ENCODE results near the gene PCDHGA3. TPM values are rescaled to one million over a fixed set of nuclear protein-coding genes. Genes with fewer than 3 reads are reported as not detected.

Gene PCDHGA3
- polyA plus RNA-seq, 1 donor (not counting 4 experiments of a cell fraction or from before 2014, with no cell fraction given), result 0.03 TPM

- TF ChIP-seq CTCF (optimal IDR thresholded peaks at IDR 0.05 in 1 of 3, IDR thresholded peaks at IDR 0.05 in 1 of 3, conservative IDR thresholded peaks at IDR 0.05 in 1 of 3; ENCODE audit: extremely low read depth in 1 of 3, insufficient read depth in 2 of 3, low read length in 3 of 3) (no peak), EZH2 (IDR thresholded peaks at IDR 0.05; ENCODE audit: low read length) (no peak)
- Histone ChIP-seq H3K4me2 (ENCODE audit: control insufficient read depth, extremely low read depth, insufficient read depth, low read depth, low read length) (no peak overlapping the region), H3K36me3 (ENCODE audit: control insufficient read depth in 2 of 2, extremely low read depth in 1 of 2, insufficient read depth in 2 of 2, low read length in 2 of 2) (no peaks in the 10 kb centered on the region), H3K9me3 (ENCODE audit: control insufficient read depth, low read depth, low read length) (peaks cover 12% of the 10 kb centered on the region), H3K9ac (ENCODE audit: control insufficient read depth, extremely low read depth, insufficient read depth, low read length) (no peak overlapping the region), H3K9me1 (ENCODE audit: control insufficient read depth, extremely low read depth, insufficient read depth, low read length) (no peaks in the 10 kb centered on the region), H4K20me1 (ENCODE audit: control insufficient read depth, extremely low read depth, insufficient read depth, low read length) (no peaks in the 10 kb centered on the region), H3K27ac (ENCODE audit: control insufficient read depth, insufficient read depth, low read length) (no peak overlapping the region), H3K4me1 (ENCODE audit: control insufficient read depth, extremely low read depth, insufficient read depth, low read length) (no peaks in the 10 kb centered on the region), H2AFZ (ENCODE audit: control insufficient read depth, low read length) (no peak overlapping the region), H3K27me3 (ENCODE audit: control insufficient read depth, extremely low read depth, insufficient read depth, low read length) (peaks cover 19% of the 10 kb centered on the region), H3K79me2 (ENCODE audit: control insufficient read depth, insufficient read depth, low read length) (no peaks in the 10 kb centered on the region), H3K4me3 (ENCODE audit: control insufficient read depth in 2 of 3, extremely low read depth in 1 of 3, insufficient read depth in 2 of 3, low read depth in 1 of 3, low read length in 3 of 3) (no peak overlapping the region)
- DNase-seq (ENCODE audit: low read depth, low spot score) (no peak), FAIRE-seq (no peak)
- dilution Hi-C loops (cut with MboI; ENCODE audit: extremely low pct_ligation_motif_present, low sequenced_read_pairs), result no loop called here
These were observed 13.3 kb downstream of the PCDHGA3 start for GRCh38 chr5:141356950-141357349.

GRCh38 chr5:141359790-141360426, 16.3 kb downstream of the PCDHGA3 start, which contains the start of gene PCDHGB2:
TSS of gene PCDHGB2 (plus strand) at chr5:141359994. CDS start at chr5:141360136, 142 bp downstream.
- FAIRE-seq, result no peak
- Histone ChIP-seq H3K79me2 (ENCODE audit: control insufficient read depth, insufficient read depth, low read length) (no peaks in the 10 kb centered on the region), H4K20me1 (ENCODE audit: control insufficient read depth, extremely low read depth, insufficient read depth, low read length) (no peaks in the 10 kb centered on the region), H2AFZ (ENCODE audit: control insufficient read depth, low read length) (no peak within 1 kb of the TSS), H3K27ac (ENCODE audit: control insufficient read depth, insufficient read depth, low read length) (no peak within 1 kb of the TSS), H3K4me1 (ENCODE audit: control insufficient read depth, extremely low read depth, insufficient read depth, low read length) (no peaks in the 10 kb centered on the region), H3K36me3 (ENCODE audit: control insufficient read depth in 2 of 2, extremely low read depth in 1 of 2, insufficient read depth in 2 of 2, low read length in 2 of 2) (no peaks in the 10 kb centered on the region), H3K4me3 (ENCODE audit: control insufficient read depth in 2 of 3, extremely low read depth in 1 of 3, insufficient read depth in 2 of 3, low read depth in 1 of 3, low read length in 3 of 3) (no peak within 1 kb of the TSS), H3K9me1 (ENCODE audit: control insufficient read depth, extremely low read depth, insufficient read depth, low read length) (no peaks in the 10 kb centered on the region), H3K4me2 (ENCODE audit: control insufficient read depth, extremely low read depth, insufficient read depth, low read depth, low read length) (peak within 1 kb of the TSS; percentile 18), H3K9ac (ENCODE audit: control insufficient read depth, extremely low read depth, insufficient read depth, low read length) (no peak within 1 kb of the TSS), H3K9me3 (ENCODE audit: control insufficient read depth, low read depth, low read length) (peaks cover 15% of the 10 kb centered on the region), H3K27me3 (ENCODE audit: control insufficient read depth, extremely low read depth, insufficient read depth, low read length) (peaks cover 34% of the 10 kb centered on the region)
- dilution Hi-C loops (cut with MboI; ENCODE audit: extremely low pct_ligation_motif_present, low sequenced_read_pairs), result no loop called here
- peak in 2 of 3 experiments; percentile 4 to 28 for TF ChIP-seq CTCF (optimal IDR thresholded peaks at IDR 0.05 in 1 of 3, IDR thresholded peaks at IDR 0.05 in 1 of 3, conservative IDR thresholded peaks at IDR 0.05 in 1 of 3; ENCODE audit: extremely low read depth in 1 of 3, insufficient read depth in 2 of 3, low read length in 3 of 3)
- no peak for TF ChIP-seq EZH2 (IDR thresholded peaks at IDR 0.05; ENCODE audit: low read length)
- DNase-seq (ENCODE audit: low read depth, low spot score), result no peak
